HEK293 (cell line): ENCODE data around the gene RGS7.

Experiments used
- CTCF ChIA-PET: fragments of 350-600 bp; formaldehyde crosslinking; extraction: SDS; loops from one replicate; lab custom pipeline; 2021; ENCODE audit warnings: antibody characterized with exemption; lab: Yijun Ruan, JAX
- POLR2A ChIA-PET: fragments of 300-600 bp; formaldehyde crosslinking; extraction: SDS; loops from one replicate; lab custom pipeline; 2020; ENCODE audit warnings: antibody characterized with exemption, inconsistent platforms; lab: Yijun Ruan, JAX
- H3K27ac ChIP-seq: fragments of 200-500 bp; sonication (Bioruptor generic); 2 replicates; pipeline ENCODE4 v1.5.1; 2014; ENCODE audit warnings: low read depth, low read length, control low read depth, inconsistent platforms; ENCODE audit errors: extremely low read depth
- H3K36me3 ChIP-seq, 2 experiments: fragments of 200-500 bp in 1 of 2; sonication (Bioruptor generic) in 1 of 2; 1 replicate in 1 of 2; 2 replicates in 1 of 2; pipeline ENCODE4 v1.5.1; 2014 to 2017; ENCODE audit warnings: inconsistent platforms in 2 of 2, low read length in 2 of 2; ENCODE audit not compliant: control insufficient read depth in 2 of 2, insufficient read depth in 1 of 2
- H3K4me1 ChIP-seq: fragments of 200-500 bp; sonication (Bioruptor generic); 2 replicates; pipeline ENCODE4 v1.5.1; 2014; ENCODE audit warnings: mild to moderate bottlenecking, low read length, inconsistent platforms; ENCODE audit not compliant: control insufficient read depth, insufficient read depth
- H3K4me3 ChIP-seq: 2 replicates; pipeline ENCODE4 v1.5.1; 2011; ENCODE audit warnings: low read depth, mild to moderate bottlenecking, control low read depth, low read length, moderate library complexity
- H3K9me3 ChIP-seq: fragments of 200-500 bp; sonication (Bioruptor generic); 2 replicates; pipeline ENCODE4 v1.5.1; 2014; ENCODE audit warnings: low read depth, low read length, inconsistent platforms; ENCODE audit not compliant: control insufficient read depth, insufficient read depth
- GLIS1 ChIP-seq: fragments of 450-650 bp; formaldehyde crosslinking; IDR thresholded peaks from 2 replicates; pipeline ENCODE4 v1.5.1; 2016; ENCODE audit warnings: missing biosample characterization, missing genetic modification characterization
- HOXD13 ChIP-seq: sonication (generic); formaldehyde crosslinking; IDR thresholded peaks from 2 replicates; pipeline ENCODE4 v1.8.0; 2022; ENCODE audit warnings: missing genetic modification reagents, borderline replicate concordance
- KLF17 ChIP-seq: fragments of 450-650 bp; formaldehyde crosslinking; IDR thresholded peaks from 2 replicates; pipeline ENCODE4 v1.5.1; 2016; ENCODE audit warnings: missing biosample characterization, missing genetic modification characterization
- MYNN ChIP-seq: fragments of 450-650 bp; formaldehyde crosslinking; IDR thresholded peaks from 2 replicates; pipeline ENCODE4 v1.5.1; 2016; ENCODE audit warnings: missing biosample characterization, missing genetic modification characterization, borderline replicate concordance
- REPIN1 ChIP-seq: fragments of 450-650 bp; formaldehyde crosslinking; IDR thresholded peaks from 2 replicates; pipeline ENCODE4 v1.5.1; 2017; ENCODE audit warnings: missing biosample characterization, missing genetic modification characterization, low read depth
- SCRT2 ChIP-seq: fragments of 450-650 bp; formaldehyde crosslinking; IDR thresholded peaks from 2 replicates; pipeline ENCODE4 v1.5.1; 2016; ENCODE audit warnings: missing biosample characterization, missing genetic modification characterization
- SP3 ChIP-seq: fragments of 450-650 bp; formaldehyde crosslinking; IDR thresholded peaks from 2 replicates; pipeline ENCODE4 v1.5.1; 2016; ENCODE audit warnings: missing biosample characterization, missing genetic modification characterization
- ZNF10 ChIP-seq: fragments of 450-650 bp; formaldehyde crosslinking; IDR thresholded peaks from 2 replicates; pipeline ENCODE4 v1.5.1; 2017; ENCODE audit warnings: missing biosample characterization, missing genetic modification characterization
- ZNF114 ChIP-seq: fragments of 450-650 bp; formaldehyde crosslinking; IDR thresholded peaks from 2 replicates; pipeline ENCODE4 v1.5.0; 2017; ENCODE audit warnings: missing biosample characterization, missing genetic modification characterization
- ZNF155 ChIP-seq: fragments of 450-650 bp; formaldehyde crosslinking; IDR thresholded peaks from 2 replicates; pipeline ENCODE4 v1.5.1; 2016; ENCODE audit warnings: missing biosample characterization, missing genetic modification characterization
- ZNF2 ChIP-seq: fragments of 450-650 bp; formaldehyde crosslinking; IDR thresholded peaks from 2 replicates; pipeline ENCODE4 v1.5.1; 2016; ENCODE audit warnings: missing biosample characterization, missing genetic modification characterization
- ZNF202 ChIP-seq: fragments of 450-650 bp; formaldehyde crosslinking; IDR thresholded peaks from 2 replicates; pipeline ENCODE4 v1.5.1; 2016; ENCODE audit warnings: missing biosample characterization, missing genetic modification characterization, borderline replicate concordance
- ZNF274 ChIP-seq, 2 experiments: fragments of 200-500 bp in 1 of 2; fragments of 450-650 bp in 1 of 2; sonication (Bioruptor generic) in 1 of 2; formaldehyde crosslinking in 1 of 2; IDR thresholded peaks; 2 replicates each; pipeline versions ENCODE4 v1.5.1 to v1.6.1; 2014 to 2016; ENCODE audit warnings: borderline replicate concordance in 1 of 2, inconsistent platforms in 1 of 2, low read length in 1 of 2, missing biosample characterization in 1 of 2, missing genetic modification characterization in 1 of 2
- ZNF354C ChIP-seq: fragments of 450-650 bp; formaldehyde crosslinking; IDR thresholded peaks from 2 replicates; pipeline ENCODE4 v1.5.1; 2016; ENCODE audit warnings: missing biosample characterization, missing genetic modification characterization, low read depth, borderline replicate concordance
- ZNF549 ChIP-seq: fragments of 450-650 bp; IDR thresholded peaks from 2 replicates; pipeline ENCODE4 v1.5.1; 2018; ENCODE audit warnings: missing biosample characterization, missing genetic modification characterization, mild to moderate bottlenecking, inconsistent platforms, moderate library complexity
- ZNF558 ChIP-seq: fragments of 450-650 bp; formaldehyde crosslinking; IDR thresholded peaks from 2 replicates; pipeline ENCODE4 v1.5.1; 2016; ENCODE audit warnings: missing biosample characterization, missing genetic modification characterization
- ZSCAN5A ChIP-seq: fragments of 450-650 bp; formaldehyde crosslinking; IDR thresholded peaks from 2 replicates; pipeline ENCODE4 v1.5.1; 2016; ENCODE audit warnings: missing biosample characterization, missing genetic modification characterization
- TF ChIP-seq, protein P1 (sequence below): IDR thresholded peaks from 2 replicates; pipeline ENCODE4 v1.6.1; 2011; ENCODE audit warnings: mild to moderate bottlenecking, low read depth, low read length, borderline replicate concordance
- TF ChIP-seq, protein P2 (sequence below): fragments of 450-650 bp; formaldehyde crosslinking; IDR thresholded peaks from 2 replicates; pipeline ENCODE4 v1.5.1; 2016; ENCODE audit warnings: missing biosample characterization, missing genetic modification characterization
- TF ChIP-seq, protein P3 (sequence below): fragments of 450-650 bp; formaldehyde crosslinking; IDR thresholded peaks from 2 replicates; pipeline ENCODE4 v1.5.1; 2016; ENCODE audit warnings: missing biosample characterization, missing genetic modification characterization
- TF ChIP-seq, protein P4 (sequence below): fragments of 450-650 bp; formaldehyde crosslinking; IDR thresholded peaks from 2 replicates; pipeline ENCODE4 v1.5.1; 2016; ENCODE audit warnings: missing biosample characterization, missing genetic modification characterization

Gene RGS7

GRCh38 chr1:240821925-240822324 is 535.1 kb downstream of the RGS7 start:
- Histone ChIP-seq H3K9me3 (no peaks in the 10 kb centered on the region), H3K36me3 (no peaks in the 10 kb centered on the region), H3K27ac (no peak overlapping the region), H3K4me1 (no peaks in the 10 kb centered on the region), H3K4me3 (no peak overlapping the region)
- TF ChIP-seq KLF17 (tag by site-specific recombination) (no peak), ZNF10 (tag by site-specific recombination) (peak; percentile 94), SCRT2 (tag by site-specific recombination) (no peak), REPIN1 (tag by site-specific recombination) (no peak)
- TF ChIP-seq, protein P1, sequence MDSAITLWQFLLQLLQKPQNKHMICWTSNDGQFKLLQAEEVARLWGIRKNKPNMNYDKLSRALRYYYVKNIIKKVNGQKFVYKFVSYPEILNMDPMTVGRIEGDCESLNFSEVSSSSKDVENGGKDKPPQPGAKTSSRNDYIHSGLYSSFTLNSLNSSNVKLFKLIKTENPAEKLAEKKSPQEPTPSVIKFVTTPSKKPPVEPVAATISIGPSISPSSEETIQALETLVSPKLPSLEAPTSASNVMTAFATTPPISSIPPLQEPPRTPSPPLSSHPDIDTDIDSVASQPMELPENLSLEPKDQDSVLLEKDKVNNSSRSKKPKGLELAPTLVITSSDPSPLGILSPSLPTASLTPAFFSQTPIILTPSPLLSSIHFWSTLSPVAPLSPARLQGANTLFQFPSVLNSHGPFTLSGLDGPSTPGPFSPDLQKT: no peak
- CTCF ChIA-PET: no interaction called here
- POLR2A ChIA-PET: no interaction called here

DNA sequence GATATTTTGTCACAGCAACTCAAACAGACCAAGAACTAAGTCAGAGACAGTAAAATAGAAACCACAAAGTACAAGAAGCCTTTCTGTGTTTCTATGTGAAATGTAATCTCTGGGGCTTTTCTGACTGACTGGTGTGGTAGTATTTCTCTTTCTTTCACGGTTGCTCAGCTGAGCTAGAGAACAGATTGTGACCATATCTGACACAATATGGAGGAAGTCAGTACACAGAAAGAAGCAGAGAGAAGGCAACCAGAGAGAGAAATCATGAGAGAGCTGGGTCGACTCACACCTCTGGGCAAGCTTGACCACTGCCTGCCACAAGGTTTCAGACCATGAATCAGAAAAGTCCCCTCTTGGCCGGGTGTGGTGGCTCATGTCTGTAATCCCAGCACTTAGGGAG is 536.2 kb downstream of the RGS7 start:
- no peaks in the 10 kb centered on the region for H3K36me3 ChIP-seq
- ChIA-PET POLR2A (no interaction called here), CTCF (interaction anchor here (0.6 kb wide), 1 partner anchor 51 kb away, joined by 3 read pairs; no protein-coding TSS in a partner anchor)
- H3K4me1 ChIP-seq: no peaks in the 10 kb centered on the region
- H3K9me3 ChIP-seq: no peaks in the 10 kb centered on the region
- H3K27ac ChIP-seq: no peak overlapping the region
- TF ChIP-seq ZNF274 (IDR thresholded peaks at IDR 0.05; ENCODE audit: low read length) (no peak), ZNF274 (tag by site-specific recombination; IDR thresholded peaks at IDR 0.05; ENCODE audit: borderline replicate concordance) (no peak), ZNF155 (tag by site-specific recombination) (no peak)
- TF ChIP-seq, protein P2, sequence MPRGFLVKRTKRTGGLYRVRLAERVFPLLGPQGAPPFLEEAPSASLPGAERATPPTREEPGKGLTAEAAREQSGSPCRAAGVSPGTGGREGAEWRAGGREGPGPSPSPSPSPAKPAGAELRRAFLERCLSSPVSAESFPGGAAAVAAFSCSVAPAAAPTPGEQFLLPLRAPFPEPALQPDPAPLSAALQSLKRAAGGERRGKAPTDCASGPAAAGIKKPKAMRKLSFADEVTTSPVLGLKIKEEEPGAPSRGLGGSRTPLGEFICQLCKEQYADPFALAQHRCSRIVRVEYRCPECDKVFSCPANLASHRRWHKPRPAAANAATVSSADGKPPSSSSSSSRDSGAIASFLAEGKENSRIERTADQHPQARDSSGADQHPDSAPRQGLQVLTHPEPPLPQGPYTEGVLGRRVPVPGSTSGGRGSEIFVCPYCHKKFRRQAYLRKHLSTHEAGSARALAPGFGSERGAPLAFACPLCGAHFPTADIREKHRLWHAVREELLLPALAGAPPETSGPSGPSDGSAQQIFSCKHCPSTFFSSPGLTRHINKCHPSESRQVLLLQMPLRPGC (tag by site-specific recombination): no peak
- TF ChIP-seq, protein P3, sequence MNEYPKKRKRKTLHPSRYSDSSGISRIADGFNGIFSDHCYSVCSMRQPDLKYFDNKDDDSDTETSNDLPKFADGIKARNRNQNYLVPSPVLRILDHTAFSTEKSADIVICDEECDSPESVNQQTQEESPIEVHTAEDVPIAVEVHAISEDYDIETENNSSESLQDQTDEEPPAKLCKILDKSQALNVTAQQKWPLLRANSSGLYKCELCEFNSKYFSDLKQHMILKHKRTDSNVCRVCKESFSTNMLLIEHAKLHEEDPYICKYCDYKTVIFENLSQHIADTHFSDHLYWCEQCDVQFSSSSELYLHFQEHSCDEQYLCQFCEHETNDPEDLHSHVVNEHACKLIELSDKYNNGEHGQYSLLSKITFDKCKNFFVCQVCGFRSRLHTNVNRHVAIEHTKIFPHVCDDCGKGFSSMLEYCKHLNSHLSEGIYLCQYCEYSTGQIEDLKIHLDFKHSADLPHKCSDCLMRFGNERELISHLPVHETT (tag by site-specific recombination): no peak
- H3K4me3 ChIP-seq: no peak overlapping the region

DNA sequence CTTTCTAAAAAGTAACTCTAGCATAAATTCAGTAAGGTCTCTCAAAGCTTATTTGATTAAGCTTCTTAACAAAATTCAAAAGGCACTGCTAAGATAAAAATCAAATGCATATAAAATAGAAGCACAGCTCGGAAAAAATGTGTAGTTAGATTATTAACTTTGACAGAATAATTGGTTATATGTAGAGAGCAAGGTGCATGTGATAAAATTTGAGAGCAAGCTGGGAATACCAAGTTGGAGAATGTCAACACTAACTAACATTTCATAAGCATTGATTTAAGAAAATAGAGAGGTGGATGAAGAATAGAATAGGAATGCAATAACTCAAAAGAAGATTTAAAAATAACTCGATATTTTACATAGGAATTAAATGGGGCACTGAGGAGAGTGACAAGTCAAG is 540.5 kb downstream of the RGS7 start:
- no peak overlapping the region for H3K27ac ChIP-seq
- POLR2A ChIA-PET: no interaction called here
- no peak overlapping the region for H3K4me3 ChIP-seq
- CTCF ChIA-PET: no interaction called here
- H3K4me1 ChIP-seq: no peaks in the 10 kb centered on the region
- H3K36me3 ChIP-seq: no peaks in the 10 kb centered on the region
- TF ChIP-seq MYNN: no peak
- TF ChIP-seq SP3: no peak
- TF ChIP-seq ZNF549: no peak
- TF ChIP-seq ZNF114: no peak
- TF ChIP-seq ZSCAN5A (tag by site-specific recombination): no peak
- TF ChIP-seq GLIS1: no peak
- TF ChIP-seq ZNF558 (tag by site-specific recombination): no peak
- no peak for TF ChIP-seq HOXD13 (CRISPR knock-in tag)
- no peak for TF ChIP-seq ZNF202
- TF ChIP-seq ZNF2: no peak
- TF ChIP-seq ZNF354C (tag by site-specific recombination): no peak
- TF ChIP-seq, protein P4, sequence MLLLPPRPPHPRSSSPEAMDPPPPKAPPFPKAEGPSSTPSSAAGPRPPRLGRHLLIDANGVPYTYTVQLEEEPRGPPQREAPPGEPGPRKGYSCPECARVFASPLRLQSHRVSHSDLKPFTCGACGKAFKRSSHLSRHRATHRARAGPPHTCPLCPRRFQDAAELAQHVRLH (tag by site-specific recombination): no peak
- TF ChIP-seq, all 188 proteins: peak for 0
- no peaks in the 10 kb centered on the region for H3K9me3 ChIP-seq
